H7 (cell line): ENCODE data around the gene ZNF124. TPM values are rescaled to one million over a fixed set of nuclear protein-coding genes. Genes with fewer than 3 reads are reported as not detected.
"Not testable (repeated sequence)": the region's sequence is repeated elsewhere in the genome, so short reads cannot be mapped to it uniquely, and the experiment has no call there.

ENCODE experiments used
- DNase-seq: peaks from one replicate; pipeline ENCODE4 v3.0.0; 2012
- H3K27me3 ChIP-seq: 2 replicates; pipeline ENCODE4 v1.6.0; 2011; ENCODE audit warnings: mild to moderate bottlenecking, low read length; ENCODE audit not compliant: control insufficient read depth, insufficient read depth
- H3K36me3 ChIP-seq: replicated peaks from 2 replicates; pipeline ENCODE4 v1.5.1; 2011; ENCODE audit warnings: low read length; ENCODE audit not compliant: control insufficient read depth, insufficient read depth
- H3K4me3 ChIP-seq: 2 replicates; pipeline ENCODE4 v1.5.1; 2011; ENCODE audit warnings: low read depth, mild to moderate bottlenecking, control low read depth, low read length, moderate library complexity; ENCODE audit not compliant: insufficient read depth
- total RNA-seq: library from RNA; depleted of rRNA; stranded (reverse); fragments of >200 nt; shearing (Covaris generic); gene quantifications from 2 replicates; pipeline ENCODE4 v1.2.3, GENCODE V29; 2014

The ZNF124 gene
- total RNA-seq, 1 experiment from 2014 or later: 50.3 TPM

DNA sequence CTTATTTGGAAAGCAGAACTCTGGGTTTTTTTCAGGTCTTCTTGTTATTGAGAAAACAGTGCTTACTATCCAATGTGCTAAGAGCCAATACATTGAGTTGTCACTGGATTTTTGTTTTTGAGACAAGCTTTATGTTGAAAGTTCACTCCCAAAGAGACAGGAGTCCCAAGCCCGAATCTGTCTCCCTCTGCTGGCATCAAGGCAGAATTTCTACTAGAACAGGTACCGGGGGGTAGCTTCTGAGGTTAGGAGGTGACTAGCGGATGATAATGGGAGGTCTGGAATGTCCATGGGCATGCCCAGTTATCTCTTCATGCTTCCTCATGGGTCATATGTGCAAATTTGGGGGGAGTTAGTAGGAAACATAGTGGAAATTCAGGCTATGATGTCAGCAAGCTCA is 25.1 kb downstream of the ZNF124 start:
- Histone ChIP-seq H3K4me3 (no peak overlapping the region), H3K36me3 (no peaks in the 10 kb centered on the region; the same call in none of the 2 replicates), H3K27me3 (no peaks in the 10 kb centered on the region)
- DNase-seq: peak; percentile 70

DNA sequence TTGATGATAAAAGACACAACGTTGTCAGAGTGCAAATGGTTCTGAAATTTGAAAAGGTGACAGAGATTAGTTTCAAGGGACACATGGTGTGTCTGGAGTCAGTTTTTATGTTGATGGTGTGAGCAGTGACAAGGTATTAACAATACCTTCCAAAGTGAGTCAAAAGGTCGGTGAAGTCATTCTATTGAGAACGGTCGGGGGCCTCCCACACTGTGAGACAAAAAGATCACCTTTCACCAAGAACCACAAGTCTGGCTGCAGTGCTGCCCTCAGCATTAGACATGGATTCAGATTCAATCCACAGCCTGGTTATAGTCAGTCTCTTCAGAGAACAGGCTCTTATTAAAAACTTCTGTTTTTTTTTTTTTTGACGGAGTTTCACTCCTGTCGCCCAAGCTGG is 26.5 kb downstream of the ZNF124 start:
- DNase-seq: no peak
- no peaks in the 10 kb centered on the region for H3K27me3 ChIP-seq
- no peaks in the 10 kb centered on the region; the same call in none of the 2 replicates for H3K36me3 ChIP-seq
- H3K4me3 ChIP-seq: no peak overlapping the region

DNA sequence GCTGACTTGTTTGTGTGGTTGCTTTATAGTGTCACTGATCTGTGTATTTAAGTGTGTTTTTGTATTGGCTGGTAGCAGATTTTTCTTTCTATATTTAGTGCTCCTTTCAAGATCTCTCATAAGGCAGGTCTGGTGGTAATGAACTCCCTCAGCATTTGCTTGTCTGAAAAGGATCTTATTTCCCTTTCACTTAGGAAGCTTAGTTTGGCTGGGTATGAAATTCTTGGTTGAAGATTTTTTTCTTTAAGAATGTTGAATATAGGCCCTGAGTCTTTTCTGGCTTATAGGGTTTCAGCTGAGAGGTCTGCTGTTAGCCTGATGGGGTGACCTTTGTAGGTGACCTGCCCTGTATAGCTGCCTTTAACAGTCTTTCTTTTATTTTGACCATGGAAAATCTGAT is 32.3 kb downstream of the ZNF124 start:
- H3K27me3 ChIP-seq, DNase-seq, H3K4me3 ChIP-seq, H3K36me3 ChIP-seq: not testable (repeated sequence)

DNA sequence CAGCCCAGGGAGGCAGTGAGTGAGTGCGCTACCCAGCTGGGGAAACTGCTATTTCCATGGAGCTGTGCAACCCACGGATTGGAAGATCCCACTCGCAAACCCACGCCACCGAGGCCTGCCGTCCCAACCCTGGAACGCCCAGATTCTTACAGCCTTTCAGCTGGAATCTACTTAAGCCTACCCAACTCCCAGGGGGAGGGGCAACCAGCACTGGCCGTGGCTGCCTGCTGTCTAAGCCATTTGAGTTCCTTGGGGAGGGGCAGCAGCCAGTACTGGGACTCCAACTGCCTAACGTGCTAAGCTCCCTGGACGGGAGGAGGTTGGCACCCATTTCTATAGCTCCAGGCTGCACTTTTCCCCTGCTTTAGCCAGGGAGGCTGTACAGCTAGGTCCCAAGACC is 40.6 kb downstream of the ZNF124 start:
- Histone ChIP-seq H3K4me3 (no peak overlapping the region), H3K36me3 (no peaks in the 10 kb centered on the region; the same call in 1 of the 2 replicates), H3K27me3 (no peaks in the 10 kb centered on the region)
- DNase-seq: no peak

DNA sequence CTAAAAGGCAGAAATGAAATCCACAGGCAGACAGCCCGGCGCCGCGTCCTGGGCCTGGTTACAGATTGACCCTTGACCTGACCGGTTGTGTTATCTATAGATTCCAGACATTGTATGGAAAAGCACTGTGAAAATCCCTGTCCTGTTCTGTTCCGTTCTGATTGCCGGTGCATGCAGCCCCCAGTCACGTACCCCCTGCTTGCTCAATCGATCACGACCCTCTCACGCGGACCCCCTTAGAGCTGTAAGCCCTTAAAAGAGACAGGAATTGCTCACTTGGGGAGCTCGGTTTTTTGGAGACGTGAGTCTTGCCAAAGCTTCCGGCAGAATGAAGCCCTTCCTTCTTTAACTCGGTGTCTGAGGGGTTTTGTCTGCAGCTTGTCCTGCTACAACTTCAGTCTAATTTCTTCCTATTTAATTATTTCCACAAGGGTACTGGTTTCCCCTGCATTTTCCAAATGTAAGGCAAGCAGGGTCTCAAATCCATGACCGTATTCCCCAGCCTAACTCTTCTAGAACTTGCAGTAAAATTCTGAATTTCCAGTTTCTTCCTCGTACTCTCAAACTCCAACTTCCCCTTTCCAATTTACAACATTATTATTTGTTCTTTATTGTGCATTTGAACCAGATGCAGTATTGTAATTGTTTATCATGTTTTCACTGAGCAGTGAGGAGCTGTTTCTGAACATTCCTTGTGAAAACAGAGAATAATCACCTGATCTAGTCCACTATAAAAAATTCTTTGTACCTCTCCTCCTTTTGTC is 44.1 kb downstream of the ZNF124 start:
- not testable (repeated sequence) for DNase-seq, H3K36me3 ChIP-seq, H3K27me3 ChIP-seq
- H3K4me3 ChIP-seq: peak overlapping the region; percentile 25; the same call in 1 of the 2 replicates

DNA sequence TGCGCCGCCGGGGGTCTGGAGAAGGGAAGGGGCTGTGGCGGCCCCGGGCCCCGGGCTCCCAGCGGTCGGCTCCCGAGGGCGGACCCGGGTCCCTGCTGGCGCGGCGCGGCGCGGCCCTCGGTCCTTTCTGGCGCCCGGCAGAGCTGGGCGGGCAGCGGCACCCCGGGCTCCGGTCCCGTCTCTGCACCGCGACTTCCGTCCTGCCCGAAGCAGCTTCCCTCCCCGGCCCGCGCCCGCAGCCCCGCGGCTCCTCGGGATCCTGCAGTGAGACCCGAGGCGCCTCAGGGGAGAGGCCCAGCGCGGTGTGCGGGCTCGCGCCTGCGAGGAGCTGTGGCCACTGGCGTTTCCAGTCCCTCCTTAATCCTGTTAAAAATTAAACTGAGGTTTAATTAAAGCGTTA is 45.2 kb downstream of the ZNF124 start:
- not testable (repeated sequence) for H3K27me3 ChIP-seq, H3K36me3 ChIP-seq

DNA sequence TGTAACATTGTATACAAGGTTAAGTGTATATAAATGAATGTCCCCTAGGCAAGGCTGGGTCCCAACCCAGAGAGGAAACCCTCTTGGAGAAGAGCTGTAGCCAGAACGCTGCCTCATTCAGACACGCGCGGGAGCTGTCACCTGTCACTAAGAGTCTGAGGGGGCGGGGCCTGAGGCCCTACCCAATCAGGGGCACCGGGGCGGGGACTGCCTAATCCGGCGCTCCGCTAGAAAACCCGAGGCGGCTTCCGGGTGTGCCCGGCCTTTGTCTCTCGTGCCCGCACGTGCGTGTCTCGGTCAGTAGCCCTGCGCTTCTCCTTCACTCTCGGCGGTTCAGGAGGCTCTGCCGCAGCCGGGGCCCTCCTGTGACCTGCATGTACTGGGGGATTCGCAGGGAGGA is 45.7 kb downstream of the ZNF124 start:
- H3K4me3 ChIP-seq, H3K27me3 ChIP-seq, H3K36me3 ChIP-seq, DNase-seq: not testable (repeated sequence)

More for the DNA sequence above, 45.2 kb downstream of the ZNF124 start:
- DNase-seq, H3K4me3 ChIP-seq: not testable (repeated sequence)

DNA sequence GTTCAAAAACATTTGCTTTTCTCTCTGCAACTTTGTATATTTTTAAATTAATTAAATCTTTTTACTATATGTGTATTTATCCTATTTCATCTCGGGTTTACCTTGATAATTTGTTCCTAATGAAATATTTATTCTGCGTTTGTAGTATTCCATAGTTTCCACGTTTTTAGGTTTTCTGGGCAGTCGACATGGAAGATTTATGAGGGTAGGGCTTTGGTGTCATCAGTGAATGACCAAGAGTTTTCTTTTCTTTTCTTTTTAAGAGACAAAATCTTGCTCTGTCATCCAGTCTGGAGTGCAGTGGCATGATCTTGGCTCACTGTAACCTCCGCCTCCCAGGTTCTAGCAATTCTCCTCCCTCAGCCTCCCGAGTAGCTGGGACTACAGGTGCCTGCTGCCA is 50.4 kb downstream of the ZNF124 start:
- H3K27me3 ChIP-seq: no peaks in the 10 kb centered on the region; the same call in 1 of the 2 replicates

DNA sequence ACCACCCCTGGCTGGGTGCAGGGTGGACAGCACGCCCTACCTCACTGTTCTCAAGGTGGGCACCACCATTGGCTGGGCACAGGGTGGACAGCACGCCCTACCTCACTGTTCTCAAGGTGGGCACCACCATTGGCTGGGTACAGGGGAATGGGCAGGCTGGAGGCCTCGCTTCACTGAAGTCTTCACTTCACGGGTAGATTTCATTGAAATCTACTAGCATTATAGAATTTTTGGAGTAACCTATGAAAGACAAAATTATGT is 51.5 kb downstream of the ZNF124 start:
- not testable (repeated sequence) for H3K27me3 ChIP-seq, H3K4me3 ChIP-seq, DNase-seq, H3K36me3 ChIP-seq

More for the DNA sequence above, 50.4 kb downstream of the ZNF124 start:
- Histone ChIP-seq H3K4me3 (no peak overlapping the region), H3K36me3 (no peaks in the 10 kb centered on the region)
- no peak for DNase-seq

DNA sequence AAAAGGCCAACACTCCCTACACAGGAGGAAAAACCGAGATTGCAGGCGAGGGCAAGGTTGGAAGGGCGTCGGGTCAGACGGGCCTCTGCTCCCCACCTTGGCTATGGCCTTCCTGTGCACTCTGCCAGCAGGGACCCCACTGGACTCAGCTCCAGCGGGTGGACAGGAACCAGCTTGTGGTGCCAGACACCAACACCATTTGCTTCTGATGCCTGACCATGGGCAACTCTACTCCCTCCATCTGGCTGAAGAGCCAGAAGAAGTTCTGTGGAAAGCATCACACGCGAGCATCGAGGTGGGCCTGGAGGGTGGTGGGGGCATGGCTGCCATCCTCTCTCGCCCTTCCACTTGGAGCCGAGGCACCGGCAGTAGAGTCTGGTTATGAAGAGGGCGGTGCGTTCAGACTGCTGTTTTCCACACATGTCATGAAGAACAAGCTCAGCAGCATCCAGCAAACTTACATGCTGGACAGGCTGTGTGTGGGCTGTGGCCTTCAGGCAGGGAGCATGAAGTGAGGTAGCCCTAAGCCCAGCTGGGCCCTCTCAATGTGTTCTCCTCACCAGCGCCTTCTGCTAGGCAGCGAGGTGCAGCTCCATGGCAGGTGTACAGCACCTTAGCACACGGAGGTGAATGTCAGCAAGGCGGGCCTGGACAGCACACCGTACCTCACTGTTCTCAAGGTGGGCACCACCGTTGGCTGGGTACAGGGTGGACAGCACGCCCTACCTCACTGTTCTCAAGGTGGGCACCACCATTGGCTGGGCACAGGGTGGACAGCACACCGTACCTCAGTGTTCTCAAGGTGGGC is 52.0 kb downstream of the ZNF124 start:
- Histone ChIP-seq H3K27me3 (no peaks in the 10 kb centered on the region; the same call in 1 of the 2 replicates), H3K36me3 (no peaks in the 10 kb centered on the region), H3K4me3 (no peak overlapping the region)
- DNase-seq: no peak

DNA sequence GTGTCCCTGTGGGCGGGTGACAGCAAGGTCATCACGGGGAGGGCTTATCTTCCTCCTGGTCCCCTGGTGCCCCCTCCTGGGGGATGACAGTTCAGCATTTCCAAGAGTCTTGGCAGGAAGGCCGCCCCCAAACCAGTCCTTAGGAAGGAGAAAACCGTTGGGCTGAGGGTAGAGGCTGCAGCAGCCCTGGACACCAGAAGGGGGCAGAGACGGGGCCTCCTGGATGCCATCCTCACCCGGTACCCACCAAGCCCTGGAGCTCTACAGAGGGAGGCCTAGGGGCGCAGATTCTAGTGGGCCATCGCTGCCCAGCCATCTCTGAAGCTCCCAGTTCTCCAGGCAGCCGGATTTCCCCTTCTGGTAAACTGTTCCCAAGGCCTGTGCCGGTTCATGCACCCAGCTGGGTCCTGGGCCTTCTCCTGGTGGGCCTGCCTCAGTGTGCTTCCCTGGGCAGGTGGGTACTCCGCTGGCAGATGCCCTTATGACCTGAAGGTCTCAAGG is 52.8 kb downstream of the ZNF124 start:
- Histone ChIP-seq H3K36me3 (no peaks in the 10 kb centered on the region), H3K4me3 (no peak overlapping the region), H3K27me3 (no peaks in the 10 kb centered on the region; the same call in 1 of the 2 replicates)
- peak; percentile 93 for DNase-seq

DNA sequence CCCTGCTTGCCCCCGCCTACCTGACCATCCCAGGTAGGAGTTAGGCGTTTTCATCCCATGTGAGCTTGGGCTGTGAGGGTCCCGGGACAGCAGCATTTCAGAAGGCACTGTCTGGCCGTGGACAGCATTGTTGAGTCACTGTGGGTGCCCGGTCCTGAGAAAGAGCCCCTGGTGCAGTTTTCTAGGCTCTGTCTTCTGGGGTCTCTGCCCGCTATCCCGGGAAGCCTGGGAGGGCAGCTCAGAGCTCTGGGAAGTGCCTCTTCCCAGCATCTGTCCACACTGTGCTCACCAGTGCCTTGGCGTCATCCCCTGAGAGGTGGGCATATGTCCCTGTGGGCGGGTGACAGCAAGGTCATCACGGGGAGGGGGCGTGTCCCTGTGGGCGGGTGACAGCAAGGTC is 56.3 kb downstream of the ZNF124 start:
- Histone ChIP-seq H3K4me3 (no peak overlapping the region), H3K27me3 (peaks cover 29% of the 10 kb centered on the region), H3K36me3 (no peaks in the 10 kb centered on the region)
- peak; percentile 47 for DNase-seq

DNA sequence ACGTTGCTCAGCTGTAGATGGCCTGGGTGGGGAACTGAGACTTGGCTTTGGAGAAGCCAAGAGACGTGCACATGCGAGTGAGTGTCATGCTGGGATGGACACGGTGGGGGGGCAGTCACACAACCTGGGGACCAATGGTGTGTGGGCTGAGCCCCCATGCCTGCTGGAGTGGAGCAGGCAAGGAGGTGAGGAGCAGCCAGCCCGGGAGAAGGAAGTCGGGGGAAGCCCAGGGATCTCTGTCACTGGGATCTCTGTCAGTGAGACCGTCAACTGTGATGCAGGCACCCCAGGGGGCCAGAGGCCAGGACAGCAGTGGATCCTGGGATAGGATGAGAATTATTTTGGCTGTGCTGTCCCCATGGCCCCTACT is 56.7 kb downstream of the ZNF124 start:
- H3K27me3 ChIP-seq: peaks cover 31% of the 10 kb centered on the region
- DNase-seq: no peak
- H3K4me3 ChIP-seq: no peak overlapping the region
- H3K36me3 ChIP-seq: no peaks in the 10 kb centered on the region

DNA sequence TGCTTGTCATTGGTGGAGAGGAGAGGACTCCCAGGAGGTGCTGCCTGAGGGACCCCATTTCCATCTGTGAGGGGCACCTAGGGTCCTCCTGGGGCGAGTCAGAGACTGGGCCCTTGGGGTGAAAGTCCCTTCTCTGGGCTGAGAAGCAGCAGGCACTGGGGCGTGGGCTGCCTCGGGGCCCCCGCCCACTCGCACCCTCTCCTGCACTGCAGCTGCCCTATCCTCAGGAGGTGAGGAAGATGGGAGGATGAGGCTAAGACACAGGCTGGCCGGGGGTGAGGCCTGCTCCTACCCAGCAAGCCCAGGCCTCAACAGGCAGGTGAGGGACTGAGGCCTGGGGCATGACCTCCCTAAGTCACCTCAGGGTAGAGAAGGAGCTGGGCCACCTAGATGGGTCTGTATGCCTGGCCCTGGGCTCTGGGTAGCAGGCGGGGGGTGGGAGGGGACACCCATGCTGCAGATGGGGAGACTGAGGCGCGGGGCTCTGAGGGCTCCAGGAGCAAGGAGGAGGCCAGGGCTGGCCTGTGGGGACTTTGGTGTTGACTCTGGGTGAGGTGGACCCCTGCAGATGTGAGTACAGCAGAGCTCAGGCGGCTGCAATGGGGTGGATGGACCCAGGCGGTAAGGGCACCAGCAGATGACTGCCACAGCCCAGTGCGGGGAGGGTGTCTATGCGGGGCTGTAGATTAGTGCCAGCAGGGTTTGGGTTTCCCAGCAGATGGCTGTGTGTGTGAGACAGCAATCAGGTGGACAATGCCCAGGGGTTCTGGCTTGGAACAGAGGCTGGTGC is 57.3 kb downstream of the ZNF124 start:
- Histone ChIP-seq H3K36me3 (no peaks in the 10 kb centered on the region), H3K4me3 (no peak overlapping the region), H3K27me3 (peaks cover 37% of the 10 kb centered on the region)
- no peak for DNase-seq
